Measurements from ENCODE around the gene MYO18B. TPM values are rescaled to one million over a fixed set of nuclear protein-coding genes. Genes with fewer than 3 reads are reported as not detected.

Gene MYO18B
- total RNA-seq, 1 donor from 2014 or later, result 144 TPM

GRCh38 chr22:26025626-26026025 lies 283.6 kb downstream of the MYO18B start:
- no peaks in the 10 kb centered on the region for H3K27me3 ChIP-seq (ENCODE audit: control insufficient read depth in 3 of 3, insufficient read depth in 3 of 3, low read length in 3 of 3)
- H3K9me3 ChIP-seq (ENCODE audit: control insufficient read depth in 3 of 3, low read length in 3 of 3), result no peaks in the 10 kb centered on the region
- no peaks in the 10 kb centered on the region for H3K4me1 ChIP-seq (ENCODE audit: control insufficient read depth in 3 of 3, insufficient read depth in 3 of 3, low read length in 3 of 3)
- no peak overlapping the region for H3K27ac ChIP-seq (ENCODE audit: low read depth, low read length)
- H3K9ac ChIP-seq (ENCODE audit: low read depth in 1 of 3, low read length in 3 of 3), result no peak overlapping the region
- peaks cover 20 to 53% (median 25%) of the 10 kb centered on the region in 3 donors for H3K36me3 ChIP-seq (ENCODE audit: control insufficient read depth in 3 of 3, insufficient read depth in 3 of 3, low read length in 3 of 3)
- H3K4me3 ChIP-seq (ENCODE audit: low read length in 3 of 3), result no peak overlapping the region

GRCh38 chr22:26027341-26027740 lies 285.4 kb downstream of the MYO18B start:
- H3K9ac ChIP-seq (ENCODE audit: low read depth in 1 of 3, low read length in 3 of 3), result no peak overlapping the region
- H3K36me3 ChIP-seq (ENCODE audit: control insufficient read depth in 3 of 3, insufficient read depth in 3 of 3, low read length in 3 of 3), result peaks cover 30 to 48% (median 31%) of the 10 kb centered on the region in 3 donors
- no peaks in the 10 kb centered on the region for H3K27me3 ChIP-seq (ENCODE audit: control insufficient read depth in 3 of 3, insufficient read depth in 3 of 3, low read length in 3 of 3)
- H3K9me3 ChIP-seq (ENCODE audit: control insufficient read depth in 3 of 3, low read length in 3 of 3), result no peaks in the 10 kb centered on the region
- no peak overlapping the region for H3K27ac ChIP-seq (ENCODE audit: low read depth, low read length)
- H3K4me3 ChIP-seq (ENCODE audit: low read length in 3 of 3), result no peak overlapping the region
- H3K4me1 ChIP-seq (ENCODE audit: control insufficient read depth in 3 of 3, insufficient read depth in 3 of 3, low read length in 3 of 3), result no peaks in the 10 kb centered on the region

GRCh38 chr22:26031641-26032040 lies 289.7 kb downstream of the MYO18B start:
- no peaks in the 10 kb centered on the region for H3K27me3 ChIP-seq (ENCODE audit: control insufficient read depth in 3 of 3, insufficient read depth in 3 of 3, low read length in 3 of 3)
- no peak overlapping the region for H3K4me3 ChIP-seq (ENCODE audit: low read length in 3 of 3)
- H3K36me3 ChIP-seq (ENCODE audit: control insufficient read depth in 3 of 3, insufficient read depth in 3 of 3, low read length in 3 of 3), result peaks cover 24 to 30% (median 26%) of the 10 kb centered on the region in 3 donors
- no peaks in the 10 kb centered on the region for H3K4me1 ChIP-seq (ENCODE audit: control insufficient read depth in 3 of 3, insufficient read depth in 3 of 3, low read length in 3 of 3)
- H3K9me3 ChIP-seq (ENCODE audit: control insufficient read depth in 3 of 3, low read length in 3 of 3), result no peaks in the 10 kb centered on the region
- no peak overlapping the region for H3K27ac ChIP-seq (ENCODE audit: low read depth, low read length)
- H3K9ac ChIP-seq (ENCODE audit: low read depth in 1 of 3, low read length in 3 of 3), result no peak overlapping the region

- peaks cover 16 to 20% (median 18%) of the 10 kb centered on the region in 3 donors for H3K36me3 ChIP-seq (ENCODE audit: control insufficient read depth in 3 of 3, insufficient read depth in 3 of 3, low read length in 3 of 3)
- H3K4me3 ChIP-seq (ENCODE audit: low read length in 3 of 3), result no peak overlapping the region
Observed at GRCh38 chr22:26033071-26033470, 291.1 kb downstream of the MYO18B start.

GRCh38 chr22:26033586-26033985 lies 291.6 kb downstream of the MYO18B start:
- no peaks in the 10 kb centered on the region for H3K4me1 ChIP-seq (ENCODE audit: control insufficient read depth in 3 of 3, insufficient read depth in 3 of 3, low read length in 3 of 3)
- no peaks in the 10 kb centered on the region for H3K27me3 ChIP-seq (ENCODE audit: control insufficient read depth in 3 of 3, insufficient read depth in 3 of 3, low read length in 3 of 3)
- H3K27ac ChIP-seq (ENCODE audit: low read depth, low read length), result no peak overlapping the region
- H3K9me3 ChIP-seq (ENCODE audit: control insufficient read depth in 3 of 3, low read length in 3 of 3), result no peaks in the 10 kb centered on the region
- H3K9ac ChIP-seq (ENCODE audit: low read depth in 1 of 3, low read length in 3 of 3), result no peak overlapping the region
- H3K4me3 ChIP-seq (ENCODE audit: low read length in 3 of 3), result no peak overlapping the region
- H3K36me3 ChIP-seq (ENCODE audit: control insufficient read depth in 3 of 3, insufficient read depth in 3 of 3, low read length in 3 of 3), result peaks cover 16 to 20% (median 18%) of the 10 kb centered on the region in 3 donors

More at GRCh38 chr22:26033071-26033470, 291.1 kb downstream of the MYO18B start:
- Histone ChIP-seq H3K27me3 (ENCODE audit: control insufficient read depth in 3 of 3, insufficient read depth in 3 of 3, low read length in 3 of 3) (no peaks in the 10 kb centered on the region), H3K9me3 (ENCODE audit: control insufficient read depth in 3 of 3, low read length in 3 of 3) (no peaks in the 10 kb centered on the region), H3K4me1 (ENCODE audit: control insufficient read depth in 3 of 3, insufficient read depth in 3 of 3, low read length in 3 of 3) (no peaks in the 10 kb centered on the region), H3K9ac (ENCODE audit: low read depth in 1 of 3, low read length in 3 of 3) (no peak overlapping the region), H3K27ac (ENCODE audit: low read depth, low read length) (no peak overlapping the region)

GRCh38 chr22:26035523-26035922 lies 293.5 kb downstream of the MYO18B start:
- Histone ChIP-seq H3K4me1 (ENCODE audit: control insufficient read depth in 3 of 3, insufficient read depth in 3 of 3, low read length in 3 of 3) (no peaks in the 10 kb centered on the region), H3K9ac (ENCODE audit: low read depth in 1 of 3, low read length in 3 of 3) (no peak overlapping the region), H3K4me3 (ENCODE audit: low read length in 3 of 3) (no peak overlapping the region), H3K9me3 (ENCODE audit: control insufficient read depth in 3 of 3, low read length in 3 of 3) (no peaks in the 10 kb centered on the region), H3K36me3 (ENCODE audit: control insufficient read depth in 3 of 3, insufficient read depth in 3 of 3, low read length in 3 of 3) (peaks cover 6 to 11% (median 10%) of the 10 kb centered on the region in 3 donors), H3K27ac (ENCODE audit: low read depth, low read length) (no peak overlapping the region), H3K27me3 (ENCODE audit: control insufficient read depth in 3 of 3, insufficient read depth in 3 of 3, low read length in 3 of 3) (no peaks in the 10 kb centered on the region)

GRCh38 chr22:26038365-26038764 lies 296.4 kb downstream of the MYO18B start:
- H3K4me3 ChIP-seq (ENCODE audit: low read length in 3 of 3), result no peak overlapping the region
- H3K27me3 ChIP-seq (ENCODE audit: control insufficient read depth in 3 of 3, insufficient read depth in 3 of 3, low read length in 3 of 3), result no peaks in the 10 kb centered on the region
- H3K36me3 ChIP-seq (ENCODE audit: control insufficient read depth in 3 of 3, insufficient read depth in 3 of 3, low read length in 3 of 3), result no peaks in the 10 kb centered on the region
- peaks cover 4 to 9% (median 5%) of the 10 kb centered on the region in 3 donors for H3K4me1 ChIP-seq (ENCODE audit: control insufficient read depth in 3 of 3, insufficient read depth in 3 of 3, low read length in 3 of 3)
- H3K9ac ChIP-seq (ENCODE audit: low read depth in 1 of 3, low read length in 3 of 3), result no peak overlapping the region
- no peaks in the 10 kb centered on the region for H3K9me3 ChIP-seq (ENCODE audit: control insufficient read depth in 3 of 3, low read length in 3 of 3)
- no peak overlapping the region for H3K27ac ChIP-seq (ENCODE audit: low read depth, low read length)

- Histone ChIP-seq H3K27ac (ENCODE audit: low read depth, low read length) (no peak overlapping the region), H3K27me3 (ENCODE audit: control insufficient read depth in 3 of 3, insufficient read depth in 3 of 3, low read length in 3 of 3) (no peaks in the 10 kb centered on the region), H3K9me3 (ENCODE audit: control insufficient read depth in 3 of 3, low read length in 3 of 3) (no peaks in the 10 kb centered on the region), H3K9ac (ENCODE audit: low read depth in 1 of 3, low read length in 3 of 3) (no peak overlapping the region), H3K4me3 (ENCODE audit: low read length in 3 of 3) (no peak overlapping the region), H3K36me3 (ENCODE audit: control insufficient read depth in 3 of 3, insufficient read depth in 3 of 3, low read length in 3 of 3) (no peaks in the 10 kb centered on the region), H3K4me1 (ENCODE audit: control insufficient read depth in 3 of 3, insufficient read depth in 3 of 3, low read length in 3 of 3) (peaks cover 4 to 9% (median 5%) of the 10 kb centered on the region in 3 donors)
Observed at GRCh38 chr22:26041931-26042330, 299.9 kb downstream of the MYO18B start.

GRCh38 chr22:26043031-26043430 lies 301.0 kb downstream of the MYO18B start:
- Histone ChIP-seq H3K4me3 (ENCODE audit: low read length in 3 of 3) (no peak overlapping the region), H3K36me3 (ENCODE audit: control insufficient read depth in 3 of 3, insufficient read depth in 3 of 3, low read length in 3 of 3) (no peaks in the 10 kb centered on the region), H3K9ac (ENCODE audit: low read depth in 1 of 3, low read length in 3 of 3) (no peak overlapping the region), H3K9me3 (ENCODE audit: control insufficient read depth in 3 of 3, low read length in 3 of 3) (no peaks in the 10 kb centered on the region), H3K27ac (ENCODE audit: low read depth, low read length) (no peak overlapping the region), H3K27me3 (ENCODE audit: control insufficient read depth in 3 of 3, insufficient read depth in 3 of 3, low read length in 3 of 3) (no peaks in the 10 kb centered on the region), H3K4me1 (ENCODE audit: control insufficient read depth in 3 of 3, insufficient read depth in 3 of 3, low read length in 3 of 3) (peaks cover 4 to 9% (median 5%) of the 10 kb centered on the region in 3 donors)

GRCh38 chr22:26045051-26045450 lies 303.1 kb downstream of the MYO18B start:
- no peak overlapping the region for H3K9ac ChIP-seq (ENCODE audit: low read depth in 1 of 3, low read length in 3 of 3)
- H3K4me3 ChIP-seq (ENCODE audit: low read length in 3 of 3), result no peak overlapping the region
- no peaks in the 10 kb centered on the region for H3K9me3 ChIP-seq (ENCODE audit: control insufficient read depth in 3 of 3, low read length in 3 of 3)
- no peaks in the 10 kb centered on the region for H3K27me3 ChIP-seq (ENCODE audit: control insufficient read depth in 3 of 3, insufficient read depth in 3 of 3, low read length in 3 of 3)
- no peaks in the 10 kb centered on the region for H3K36me3 ChIP-seq (ENCODE audit: control insufficient read depth in 3 of 3, insufficient read depth in 3 of 3, low read length in 3 of 3)
- H3K27ac ChIP-seq (ENCODE audit: low read depth, low read length), result no peak overlapping the region
- peaks cover 4 to 9% (median 5%) of the 10 kb centered on the region in 3 donors for H3K4me1 ChIP-seq (ENCODE audit: control insufficient read depth in 3 of 3, insufficient read depth in 3 of 3, low read length in 3 of 3)
